Measurements from ENCODE around the gene SENP5. TPM values are rescaled to one million over a fixed set of nuclear protein-coding genes. Genes with fewer than 3 reads are reported as not detected.

SENP5 gene
- total and polyA plus RNA-seq, 9 donors = 8.6 to 41.1 (median 28.5) TPM

DNA sequence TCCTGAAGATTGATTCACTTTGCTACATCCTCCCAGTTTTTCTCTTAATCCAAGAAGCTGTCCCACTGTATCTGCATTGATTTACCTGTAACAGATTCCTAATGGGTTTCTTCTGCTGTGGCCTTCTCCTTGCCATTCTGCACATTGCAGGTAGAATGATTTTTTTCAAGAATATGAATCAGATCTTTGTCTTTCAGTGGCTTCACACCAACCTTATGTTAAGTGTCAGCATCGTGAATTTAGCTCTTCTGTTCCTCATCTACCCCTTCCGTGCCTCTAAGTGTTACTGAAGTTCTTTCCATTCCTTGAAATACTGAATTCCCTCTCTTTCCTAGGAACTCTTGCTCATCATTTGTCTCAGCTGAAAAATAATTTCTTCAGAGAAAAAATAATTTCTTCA lies 7.5 kb downstream of the SENP5 start:
- 82 to 88% (median 88%) methylated on average over 2 of the region's 2 CpGs for WGBS, 3 donors
- intact Hi-C loops (cut with DNase I) = no loop called here
- Histone ChIP-seq H3K4me1 (ENCODE audit: insufficient read depth) (peaks cover 1% of the 10 kb centered on the region), H3K27me3 (no peaks in the 10 kb centered on the region), H3K9me3 (no peaks in the 10 kb centered on the region), H3K36me3 (no peaks in the 10 kb centered on the region), H3K4me3 (no peak overlapping the region), H3K27ac (no peak overlapping the region)
- TF ChIP-seq EP300 (IDR thresholded peaks at IDR 0.05) = no peak
- TF ChIP-seq, protein P1, sequence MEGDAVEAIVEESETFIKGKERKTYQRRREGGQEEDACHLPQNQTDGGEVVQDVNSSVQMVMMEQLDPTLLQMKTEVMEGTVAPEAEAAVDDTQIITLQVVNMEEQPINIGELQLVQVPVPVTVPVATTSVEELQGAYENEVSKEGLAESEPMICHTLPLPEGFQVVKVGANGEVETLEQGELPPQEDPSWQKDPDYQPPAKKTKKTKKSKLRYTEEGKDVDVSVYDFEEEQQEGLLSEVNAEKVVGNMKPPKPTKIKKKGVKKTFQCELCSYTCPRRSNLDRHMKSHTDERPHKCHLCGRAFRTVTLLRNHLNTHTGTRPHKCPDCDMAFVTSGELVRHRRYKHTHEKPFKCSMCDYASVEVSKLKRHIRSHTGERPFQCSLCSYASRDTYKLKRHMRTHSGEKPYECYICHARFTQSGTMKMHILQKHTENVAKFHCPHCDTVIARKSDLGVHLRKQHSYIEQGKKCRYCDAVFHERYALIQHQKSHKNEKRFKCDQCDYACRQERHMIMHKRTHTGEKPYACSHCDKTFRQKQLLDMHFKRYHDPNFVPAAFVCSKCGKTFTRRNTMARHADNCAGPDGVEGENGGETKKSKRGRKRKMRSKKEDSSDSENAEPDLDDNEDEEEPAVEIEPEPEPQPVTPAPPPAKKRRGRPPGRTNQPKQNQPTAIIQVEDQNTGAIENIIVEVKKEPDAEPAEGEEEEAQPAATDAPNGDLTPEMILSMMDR (IDR thresholded peaks at IDR 0.05) = no peak
- TF ChIP-seq POLR2A (IDR thresholded peaks at IDR 0.05) = no peak
- DNase-seq = no peak

- no peaks in the 10 kb centered on the region for H3K27me3 ChIP-seq
- no peak for DNase-seq
- peaks cover 3% of the 10 kb centered on the region for H3K4me1 ChIP-seq (ENCODE audit: insufficient read depth)
- H3K36me3 ChIP-seq = no peaks in the 10 kb centered on the region
- 82 to 86% (median 83%) methylated on average over 4 of the region's 4 CpGs for whole genome bisulfite sequencing, 3 donors
- H3K27ac ChIP-seq = no peak overlapping the region
- TF ChIP-seq POLR2A (IDR thresholded peaks at IDR 0.05) = no peak
- TF ChIP-seq EP300 (IDR thresholded peaks at IDR 0.05) = no peak
- TF ChIP-seq, protein P1 (IDR thresholded peaks at IDR 0.05) = no peak
- intact Hi-C loops (cut with DNase I) = no loop called here
- H3K9me3 ChIP-seq = no peaks in the 10 kb centered on the region
- no peak overlapping the region for H3K4me3 ChIP-seq
These were observed 15.6 kb downstream of the SENP5 start for GRCh38 chr3:196883361-196883760.

DNA sequence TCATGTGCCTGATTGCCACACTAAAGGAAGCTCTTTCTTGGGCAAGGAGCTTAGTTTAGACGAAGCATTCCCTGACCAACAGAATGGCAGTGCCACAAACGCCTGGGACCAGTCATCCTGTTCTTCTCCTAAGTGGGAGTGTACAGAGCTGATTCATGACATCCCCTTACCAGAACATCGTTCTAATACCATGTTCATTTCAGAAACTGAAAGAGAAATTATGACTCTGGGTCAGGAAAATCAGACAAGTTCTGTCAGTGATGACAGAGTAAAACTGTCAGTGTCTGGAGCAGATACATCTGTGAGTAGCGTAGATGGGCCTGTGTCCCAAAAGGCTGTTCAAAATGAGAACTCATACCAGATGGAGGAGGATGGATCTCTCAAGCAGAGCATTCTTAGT lies 18.4 kb downstream of the SENP5 start:
- Histone ChIP-seq H3K9me3 (no peaks in the 10 kb centered on the region), H3K4me3 (no peak overlapping the region), H3K36me3 (no peaks in the 10 kb centered on the region), H3K27me3 (no peaks in the 10 kb centered on the region), H3K27ac (no peak overlapping the region), H3K4me1 (ENCODE audit: insufficient read depth) (peaks cover 2% of the 10 kb centered on the region)
- 63 to 87% (median 68%) methylated on average over 4 of the region's 4 CpGs for WGBS, 3 donors
- intact Hi-C loops (cut with DNase I) = no loop called here
- DNase-seq = no peak
- no peak for TF ChIP-seq EP300 (IDR thresholded peaks at IDR 0.05)
- TF ChIP-seq, protein P1 (IDR thresholded peaks at IDR 0.05) = no peak
- TF ChIP-seq POLR2A (IDR thresholded peaks at IDR 0.05) = no peak

- TF ChIP-seq, protein P1 (IDR thresholded peaks at IDR 0.05) = no peak
- TF ChIP-seq POLR2A (IDR thresholded peaks at IDR 0.05) (no peak), EP300 (IDR thresholded peaks at IDR 0.05) (no peak)
- Histone ChIP-seq H3K36me3 (no peaks in the 10 kb centered on the region), H3K9me3 (no peaks in the 10 kb centered on the region), H3K27me3 (no peaks in the 10 kb centered on the region), H3K4me1 (ENCODE audit: insufficient read depth) (no peaks in the 10 kb centered on the region), H3K27ac (no peak overlapping the region), H3K4me3 (no peak overlapping the region)
- intact Hi-C loops (cut with DNase I) = no loop called here
- 87 to 90% (median 87%) methylated on average over 6 of the region's 6 CpGs for WGBS, 3 donors
- DNase-seq = no peak
These were observed 22.4 kb downstream of the SENP5 start for GRCh38 chr3:196889844-196890708.
